Uterus (tissue), 4 donors: ENCODE results near the gene ATP13A3. TPM values are rescaled to one million over a fixed set of nuclear protein-coding genes. Genes with fewer than 3 reads are reported as not detected.

Experiments used
- DNase-seq, 2 donors: peaks; one replicate each; pipeline ENCODE4 v3.0.0-alpha.2; 2019 to 2020
- H3K27ac ChIP-seq, 2 donors: fragments of 200-600 bp; sonication (generic); 1 replicate in 1 of 2; 2 replicates in 1 of 2; pipeline ENCODE4 v1.5.1; 2016 to 2018
- H3K27me3 ChIP-seq, 2 donors: fragments of 200-600 bp; sonication (generic); one replicate each; pipeline ENCODE4 v1.5.1; 2018 to 2019; ENCODE audit warnings: control low read depth in 1 of 2
- H3K36me3 ChIP-seq, 2 donors: fragments of 200-600 bp; sonication (generic); one replicate each; pipeline ENCODE4 v1.5.1; 2019; ENCODE audit warnings: control low read depth in 1 of 2
- H3K4me1 ChIP-seq, 2 donors: fragments of 200-600 bp; sonication (generic); one replicate each; pipeline ENCODE4 v1.5.1; 2018 to 2019; ENCODE audit warnings: control low read depth in 1 of 2
- H3K4me3 ChIP-seq, 2 donors: fragments of 200-600 bp; sonication (generic); 1 replicate in 1 of 2; 2 replicates in 1 of 2; pipeline ENCODE4 v1.5.1; 2018 to 2019; ENCODE audit warnings: mild to moderate bottlenecking in 1 of 2
- H3K9me3 ChIP-seq, 2 donors: fragments of 200-600 bp; sonication (generic); one replicate each; pipeline ENCODE4 v1.5.1; 2019; ENCODE audit warnings: control low read depth in 1 of 2
- CTCF ChIP-seq, 4 experiments: fragments of 200-600 bp in 2 of 4; fragments of 450-650 bp in 2 of 4; sonication (generic) in 2 of 4; IDR thresholded peaks; one replicate each; pipeline ENCODE4 v1.5.1; 2016 to 2019; ENCODE audit warnings: antibody characterized with exemption in 4 of 4, mild to moderate bottlenecking in 2 of 4, moderate library complexity in 1 of 4
- POLR2A ChIP-seq, 2 donors: fragments of 450-650 bp; IDR thresholded peaks; one replicate each; pipeline ENCODE4 v1.6.1; 2016; ENCODE audit warnings: antibody characterized with exemption in 2 of 2, mild to moderate bottlenecking in 1 of 2, moderate library complexity in 1 of 2
- intact Hi-C: fragments of 100-400 bp; cut with DNase I; formaldehyde crosslinking; loops from one replicate; pipeline ENCODE4 v1.15.1; 2023; ENCODE audit warnings: low total_unique reads
- total RNA-seq, 4 donors: library from RNA; depleted of rRNA in 3 of 4; stranded (reverse); fragments of >200 nt in 3 of 4; gene quantifications; one replicate each; pipeline versions ENCODE4 v1.1.0 to v1.2.4, GENCODE V29; 2014 to 2023
- donor health status: DM: yes; HTN: yes; CAD: no.

The ATP13A3 gene
- total RNA-seq, 4 donors from 2014 or later: 43.3 to 148 (median 82.9) TPM

DNA sequence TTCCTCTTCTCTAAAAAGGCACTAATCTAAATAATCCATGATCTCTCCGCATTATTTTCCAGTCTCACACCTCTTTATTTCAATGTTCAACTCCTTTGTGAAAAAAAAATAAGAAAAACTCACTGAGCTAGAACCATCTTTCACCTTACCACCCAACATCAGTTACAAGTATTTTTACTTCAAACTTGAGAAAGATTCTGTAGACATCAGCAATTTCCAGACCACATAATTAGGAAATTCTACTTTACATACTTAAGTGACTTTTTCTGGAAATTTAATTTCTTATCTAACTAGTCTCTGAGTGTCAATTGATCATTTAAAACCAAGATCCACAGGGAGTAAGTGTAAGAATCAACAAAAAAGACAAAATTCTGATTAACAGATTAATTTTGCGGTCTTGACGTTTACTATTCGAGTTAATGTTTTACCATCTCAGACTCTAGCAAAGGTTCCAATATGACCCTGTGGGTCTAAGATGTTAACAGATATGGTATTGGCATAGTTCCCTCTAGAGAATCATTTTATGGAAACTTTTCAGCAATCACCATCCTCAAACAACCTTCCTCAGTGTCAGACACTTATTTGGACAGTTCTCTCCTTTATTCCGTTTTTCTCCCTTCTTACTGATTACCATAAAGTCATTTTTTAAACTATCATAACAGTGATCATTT is 5.1 kb downstream of the ATP13A3 start:
- TF ChIP-seq POLR2A (IDR thresholded peaks at IDR 0.05): no peak
- TF ChIP-seq CTCF (IDR thresholded peaks at IDR 0.05): no peak
- intact Hi-C loops: no loop called here
- Histone ChIP-seq H3K4me3 (no peak overlapping the region), H3K36me3 (no peaks in the 10 kb centered on the region), H3K27ac (no peak overlapping the region), H3K27me3 (no peaks in the 10 kb centered on the region), H3K4me1 (peaks cover 3 to 7% of the 10 kb centered on the region in 2 donors), H3K9me3 (no peaks in the 10 kb centered on the region)
- no peak for DNase-seq

- no peaks in the 10 kb centered on the region for H3K9me3 ChIP-seq
- intact Hi-C loops: no loop called here
- H3K4me1 ChIP-seq: peaks cover 3 to 7% of the 10 kb centered on the region in 2 donors
- H3K27ac ChIP-seq: no peak overlapping the region
- H3K36me3 ChIP-seq: no peaks in the 10 kb centered on the region
- no peak overlapping the region for H3K4me3 ChIP-seq
- H3K27me3 ChIP-seq: no peaks in the 10 kb centered on the region
- TF ChIP-seq POLR2A (IDR thresholded peaks at IDR 0.05): no peak
- TF ChIP-seq CTCF (IDR thresholded peaks at IDR 0.05): no peak
- no peak for DNase-seq
Observed at GRCh38 chr3:194481103-194481502, 5.7 kb downstream of the ATP13A3 start.

DNA sequence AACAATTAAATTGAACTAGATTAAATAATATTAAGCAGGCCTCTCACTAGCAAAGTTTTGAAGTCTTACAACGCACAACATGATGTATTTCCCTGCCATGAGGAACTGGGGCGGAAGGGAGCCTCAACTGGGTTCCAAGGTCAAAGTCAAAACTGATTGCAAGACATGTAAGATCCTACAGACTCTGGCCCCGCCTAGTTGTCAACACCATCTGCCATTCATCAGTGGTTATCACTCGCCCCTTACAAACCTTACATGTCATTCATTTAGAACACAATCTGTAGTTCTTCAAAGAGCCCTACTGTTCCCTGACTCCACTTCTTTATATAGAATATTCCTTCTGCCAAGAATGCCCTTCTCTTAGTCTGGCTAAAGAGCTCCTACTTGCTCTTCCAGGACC is 10.0 kb downstream of the ATP13A3 start:
- Histone ChIP-seq H3K4me3 (no peak overlapping the region), H3K27me3 (no peaks in the 10 kb centered on the region), H3K9me3 (no peaks in the 10 kb centered on the region), H3K4me1 (peaks cover 3 to 7% of the 10 kb centered on the region in 2 donors), H3K36me3 (no peaks in the 10 kb centered on the region), H3K27ac (no peak overlapping the region)
- intact Hi-C loops: no loop called here
- no peak for DNase-seq
- TF ChIP-seq POLR2A (IDR thresholded peaks at IDR 0.05): no peak
- no peak for TF ChIP-seq CTCF (IDR thresholded peaks at IDR 0.05)

GRCh38 chr3:194475978-194476377 is 10.8 kb downstream of the ATP13A3 start:
- Histone ChIP-seq H3K4me1 (peaks cover 3 to 7% of the 10 kb centered on the region in 2 donors), H3K27ac (no peak overlapping the region)

More at GRCh38 chr3:194475978-194476377, 10.8 kb downstream of the ATP13A3 start:
- H3K9me3 ChIP-seq: no peaks in the 10 kb centered on the region
- no peaks in the 10 kb centered on the region for H3K27me3 ChIP-seq
- TF ChIP-seq CTCF (IDR thresholded peaks at IDR 0.05): no peak
- TF ChIP-seq POLR2A (IDR thresholded peaks at IDR 0.05): no peak
- intact Hi-C loops: no loop called here
- no peaks in the 10 kb centered on the region for H3K36me3 ChIP-seq
- no peak for DNase-seq
- no peak overlapping the region for H3K4me3 ChIP-seq
